ENCODE results near the gene CCDC9B. TPM values are rescaled to one million over a fixed set of nuclear protein-coding genes. Genes with fewer than 3 reads are reported as not detected.

The CCDC9B gene
- total RNA-seq, 2 experiments from 2014 or later, result 1.4 to 2.3 TPM

DNA sequence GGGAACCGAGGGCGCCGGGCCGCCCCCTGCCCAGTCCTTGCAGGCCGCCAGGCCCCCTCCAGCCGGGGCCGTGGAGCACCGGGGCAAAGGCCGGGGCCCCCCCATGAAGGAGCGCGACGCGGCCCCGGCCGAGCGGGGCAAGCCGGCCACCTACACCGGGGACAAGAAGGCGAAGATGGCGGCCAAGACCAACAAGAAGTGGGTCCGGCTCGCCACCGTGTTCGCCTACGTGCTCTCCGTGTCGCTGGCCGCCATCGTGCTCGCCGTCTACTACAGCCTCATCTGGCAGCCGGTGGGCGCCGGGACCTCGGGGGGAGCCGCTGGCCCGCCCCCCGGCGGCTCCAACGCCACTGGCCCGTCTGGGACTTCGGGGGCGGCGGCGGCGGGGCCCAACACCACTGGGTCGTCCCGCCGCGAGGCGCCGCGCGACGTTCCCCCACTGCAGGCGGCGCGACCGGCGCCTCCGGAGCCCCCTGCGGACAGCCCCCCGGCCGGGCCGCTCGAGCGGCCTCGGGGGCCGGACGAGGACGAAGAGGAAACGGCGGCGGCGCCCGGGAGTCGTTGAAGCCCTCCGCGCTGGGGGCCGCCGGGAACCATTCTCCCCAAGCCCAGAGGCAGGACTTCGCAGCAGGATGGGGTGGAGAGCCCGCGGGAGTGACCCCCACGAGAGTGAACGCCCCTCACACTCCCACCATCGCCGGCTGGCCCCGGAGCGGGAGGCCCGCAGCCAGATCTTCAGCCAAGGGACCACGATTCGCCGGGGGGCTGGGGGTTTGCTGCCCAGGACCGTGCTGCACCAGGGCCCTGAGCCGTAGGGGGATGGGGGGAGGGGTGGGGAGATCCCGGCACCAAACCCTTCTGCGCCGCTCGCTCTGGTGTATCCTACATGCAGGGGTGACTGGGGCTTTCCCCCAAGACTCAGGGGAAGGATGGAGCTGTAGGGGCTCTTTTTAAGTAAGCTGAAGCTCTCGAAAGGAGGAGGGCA lies 16.5 kb downstream of the CCDC9B start:
- DNase-seq, result peak; percentile 64
- H3K27ac Mint-ChIP-seq, result no peak overlapping the region
- H3K27me3 Mint-ChIP-seq, result no peaks in the 10 kb centered on the region
- ATAC-seq, result peak; percentile 8
- ChIA-PET CTCF (interaction anchor here (0.8 to 23.8 kb wide), 16 partner anchors 13 to 220 kb away, joined by 3 to 595 read pairs (median 6); partner anchors contain the start of genes BAHD1, CCDC9B and PLCB2), POLR2A (interaction anchor here (0.6 to 5.5 kb wide), 5 partner anchors 10 to 1794 kb away, joined by 3 to 37 read pairs (median 5); partner anchors contain the start of gene PLCB2)
- H3K36me3 Mint-ChIP-seq (ENCODE audit: low read depth), result peaks cover 6% of the 10 kb centered on the region
- H3K4me3 Mint-ChIP-seq, result peak overlapping the region; percentile 71
- peaks cover 31% of the 10 kb centered on the region for H3K4me1 Mint-ChIP-seq (ENCODE audit: low read depth)
- TF ChIP-seq, protein P1, sequence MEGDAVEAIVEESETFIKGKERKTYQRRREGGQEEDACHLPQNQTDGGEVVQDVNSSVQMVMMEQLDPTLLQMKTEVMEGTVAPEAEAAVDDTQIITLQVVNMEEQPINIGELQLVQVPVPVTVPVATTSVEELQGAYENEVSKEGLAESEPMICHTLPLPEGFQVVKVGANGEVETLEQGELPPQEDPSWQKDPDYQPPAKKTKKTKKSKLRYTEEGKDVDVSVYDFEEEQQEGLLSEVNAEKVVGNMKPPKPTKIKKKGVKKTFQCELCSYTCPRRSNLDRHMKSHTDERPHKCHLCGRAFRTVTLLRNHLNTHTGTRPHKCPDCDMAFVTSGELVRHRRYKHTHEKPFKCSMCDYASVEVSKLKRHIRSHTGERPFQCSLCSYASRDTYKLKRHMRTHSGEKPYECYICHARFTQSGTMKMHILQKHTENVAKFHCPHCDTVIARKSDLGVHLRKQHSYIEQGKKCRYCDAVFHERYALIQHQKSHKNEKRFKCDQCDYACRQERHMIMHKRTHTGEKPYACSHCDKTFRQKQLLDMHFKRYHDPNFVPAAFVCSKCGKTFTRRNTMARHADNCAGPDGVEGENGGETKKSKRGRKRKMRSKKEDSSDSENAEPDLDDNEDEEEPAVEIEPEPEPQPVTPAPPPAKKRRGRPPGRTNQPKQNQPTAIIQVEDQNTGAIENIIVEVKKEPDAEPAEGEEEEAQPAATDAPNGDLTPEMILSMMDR (IDR thresholded peaks at IDR 0.05), result no peak
- intact Hi-C loops (cut with micrococcal nuclease), result no loop called here
- H3K9me3 Mint-ChIP-seq, result no peaks in the 10 kb centered on the region

DNA sequence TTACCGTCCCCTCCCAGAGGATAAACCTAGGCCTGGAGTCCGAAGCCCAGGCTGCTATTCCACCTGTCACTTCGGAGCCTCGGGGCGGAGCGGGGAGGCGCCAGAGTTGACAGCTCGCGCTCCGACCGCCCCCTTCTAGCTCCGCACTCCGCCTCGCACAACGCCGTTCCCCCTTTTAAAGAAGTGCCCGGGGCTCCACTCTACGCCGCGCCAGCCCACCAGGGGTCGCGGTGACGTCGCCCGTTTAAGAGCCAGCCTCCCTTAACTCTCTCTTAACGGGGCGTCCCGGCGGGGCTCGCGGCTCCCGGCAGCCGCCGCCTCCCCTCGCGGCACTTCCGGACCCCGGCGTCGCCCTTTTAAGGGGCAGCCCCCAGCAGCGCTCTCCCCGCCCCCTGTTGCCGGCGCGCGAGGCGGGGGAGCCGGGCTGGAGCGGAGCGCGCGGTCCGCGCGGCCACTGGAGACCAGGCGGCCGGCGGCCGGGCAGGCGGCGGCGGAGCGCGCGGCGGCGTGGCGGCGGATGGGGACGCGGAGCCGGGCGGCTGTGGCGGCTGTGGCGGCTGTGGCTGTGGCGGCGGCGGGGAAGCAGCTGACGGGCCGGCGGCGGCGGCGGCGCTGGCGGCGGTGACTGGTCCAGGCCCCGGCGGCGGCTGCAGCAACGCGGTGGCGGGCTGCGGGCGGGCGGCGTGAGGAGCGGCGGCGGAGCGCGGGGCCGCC lies 17.3 kb downstream of the CCDC9B start, which contains the start of gene INAFM2:
Gene INAFM2 (plus strand): TSS at position 454 of the 714 bp plus-strand sequence. CDS start 364 bp downstream, outside the sequence.
- peaks cover 6% of the 10 kb centered on the region for H3K36me3 Mint-ChIP-seq (ENCODE audit: low read depth)
- H3K27me3 Mint-ChIP-seq, result no peaks in the 10 kb centered on the region
- intact Hi-C loops (cut with micrococcal nuclease), result no loop called here

DNA sequence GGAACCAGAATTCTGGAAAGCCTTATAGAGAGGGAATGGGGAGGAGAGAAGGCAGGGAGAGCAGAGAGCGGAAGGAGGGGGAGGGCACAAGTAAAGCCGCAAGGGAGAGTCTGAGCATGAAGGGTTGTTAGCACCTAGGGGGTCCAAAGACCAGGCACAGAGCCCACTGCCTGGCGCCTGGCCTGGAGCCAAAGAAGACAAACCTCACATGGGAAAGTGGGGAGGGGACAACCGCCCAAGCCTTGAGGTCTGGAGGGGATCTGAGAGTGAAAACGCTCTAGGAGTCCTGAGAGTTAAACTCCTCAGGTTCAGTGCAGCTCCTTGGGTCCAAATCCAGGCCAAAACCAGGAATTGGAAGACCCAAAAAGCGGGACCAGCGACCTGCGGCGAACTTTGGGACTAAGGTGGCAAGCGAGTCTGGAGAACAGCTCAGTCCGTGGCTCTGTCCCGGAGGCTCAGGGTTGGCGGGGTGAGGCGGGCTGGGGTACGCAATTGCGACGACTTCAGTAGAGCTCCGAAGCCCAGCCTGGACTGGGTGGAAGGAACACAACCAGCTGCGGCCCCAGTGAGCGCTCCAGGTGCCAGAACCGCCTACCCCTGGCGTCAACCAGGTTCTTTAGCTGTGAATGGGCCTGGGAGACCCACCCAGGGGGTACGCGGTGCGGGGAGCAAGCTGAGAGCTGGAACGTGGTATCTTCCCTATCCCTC lies 18.1 kb downstream of the CCDC9B start:
- TF ChIP-seq, protein P1 (IDR thresholded peaks at IDR 0.05), result no peak
- H3K9me3 Mint-ChIP-seq, result no peaks in the 10 kb centered on the region
- no peaks in the 10 kb centered on the region for H3K27me3 Mint-ChIP-seq
- ATAC-seq, result peak; percentile 1
- intact Hi-C loops (cut with micrococcal nuclease), result no loop called here
- no peak for DNase-seq
- peaks cover 6% of the 10 kb centered on the region for H3K36me3 Mint-ChIP-seq (ENCODE audit: low read depth)
- POLR2A ChIA-PET, result interaction anchor here (0.6 to 5.5 kb wide), 8 partner anchors 9 to 292 kb away, joined by 3 to 37 read pairs (median 3); partner anchors contain the start of gene PLCB2
- peak overlapping the region; percentile 61 for H3K4me3 Mint-ChIP-seq
- peaks cover 31% of the 10 kb centered on the region for H3K4me1 Mint-ChIP-seq (ENCODE audit: low read depth)
- CTCF ChIA-PET, result interaction anchor here (0.6 to 23.8 kb wide), 18 partner anchors 9 to 218 kb away, joined by 3 to 595 read pairs (median 4); partner anchors contain the start of genes CCDC9B, IVD and PLCB2
- H3K27ac Mint-ChIP-seq, result no peak overlapping the region

More for the DNA sequence above, 17.3 kb downstream of the CCDC9B start, which contains the start of gene INAFM2:
- ChIA-PET POLR2A (interaction anchor here (0.6 to 5.5 kb wide), 10 partner anchors 9 to 1793 kb away, joined by 3 to 37 read pairs (median 3); partner anchors contain the start of gene PLCB2), CTCF (interaction anchor here (0.6 to 23.8 kb wide), 18 partner anchors 9 to 219 kb away, joined by 3 to 595 read pairs (median 4); partner anchors contain the start of genes CCDC9B, IVD and PLCB2)
- ATAC-seq, result peak; percentile 94
- no peaks in the 10 kb centered on the region for H3K9me3 Mint-ChIP-seq
- TF ChIP-seq, protein P1 (IDR thresholded peaks at IDR 0.05), result peak; percentile 64
- peaks cover 31% of the 10 kb centered on the region for H3K4me1 Mint-ChIP-seq (ENCODE audit: low read depth)
- H3K27ac Mint-ChIP-seq, result no peak within 1 kb of the TSS
- peak within 1 kb of the TSS; percentile 71 for H3K4me3 Mint-ChIP-seq
- DNase-seq, result peak; percentile 95

DNA sequence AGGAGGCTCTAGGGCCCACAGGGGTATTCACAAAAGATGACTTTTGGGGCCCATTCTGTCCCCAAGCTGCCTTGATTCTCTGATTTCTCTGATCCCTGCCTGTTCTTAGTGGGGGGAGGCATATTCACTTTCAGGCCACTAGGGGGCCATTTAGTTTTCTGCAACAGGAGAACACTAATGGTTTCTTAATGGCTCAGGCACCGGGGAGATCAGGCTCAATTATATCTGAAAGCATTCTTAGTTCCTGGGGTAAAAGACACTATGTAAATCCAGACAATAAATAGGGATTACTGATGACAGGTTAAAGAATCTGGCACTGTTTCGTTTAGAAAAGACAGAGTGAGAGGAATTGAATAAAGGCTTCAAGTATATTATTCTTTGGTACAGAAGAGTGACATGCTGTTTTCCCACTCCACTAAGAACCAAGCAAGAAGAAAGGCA lies 19.8 kb downstream of the CCDC9B start:
- H3K36me3 Mint-ChIP-seq (ENCODE audit: low read depth), result peaks cover 5% of the 10 kb centered on the region
- ChIA-PET POLR2A (interaction anchor here (1.4 to 5.5 kb wide), 2 partner anchors 13 to 15 kb away, joined by 5 to 37 read pairs; partner anchors contain the start of gene PLCB2), CTCF (interaction anchor here (0.7 to 23.8 kb wide), 22 partner anchors 8 to 274 kb away, joined by 3 to 595 read pairs (median 4); partner anchors contain the start of genes ANKRD63, CCDC9B, IVD and KNSTRN)
- TF ChIP-seq, protein P1 (IDR thresholded peaks at IDR 0.05), result peak; percentile 89
- peak overlapping the region; percentile 47 for H3K27ac Mint-ChIP-seq
- ATAC-seq (peak; percentile 20), DNase-seq (peak; percentile 75)
- intact Hi-C loops (cut with micrococcal nuclease), result no loop called here
- peaks cover 22% of the 10 kb centered on the region for H3K4me1 Mint-ChIP-seq (ENCODE audit: low read depth)
- H3K9me3 Mint-ChIP-seq, result no peaks in the 10 kb centered on the region
- H3K4me3 Mint-ChIP-seq, result no peak overlapping the region
- no peaks in the 10 kb centered on the region for H3K27me3 Mint-ChIP-seq

Data from activated CD8-positive, alpha-beta T cell treated with anti-CD3 and anti-CD28 coated beads for 36 hours (primary cell).